Stimulated activated CD4-positive, alpha-beta T cell treated with anti-CD3 and anti-CD28 coated beads, Interleukin-1b, Interleukin-23, amount 100 ng/mL, for 24 hours (primary cell): ENCODE measurements around the gene TMEM273.

ENCODE experiments used
- DNase-seq, 4 experiments: peaks; one replicate each; pipeline ENCODE4 v3.0.0-alpha.2; 2020; ENCODE audit warnings: low read depth in 4 of 4, low spot score in 1 of 4

Gene TMEM273, protein sequence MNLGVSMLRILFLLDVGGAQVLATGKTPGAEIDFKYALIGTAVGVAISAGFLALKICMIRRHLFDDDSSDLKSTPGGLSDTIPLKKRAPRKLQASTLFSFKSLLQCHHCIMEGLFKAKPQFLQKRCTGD

DNA sequence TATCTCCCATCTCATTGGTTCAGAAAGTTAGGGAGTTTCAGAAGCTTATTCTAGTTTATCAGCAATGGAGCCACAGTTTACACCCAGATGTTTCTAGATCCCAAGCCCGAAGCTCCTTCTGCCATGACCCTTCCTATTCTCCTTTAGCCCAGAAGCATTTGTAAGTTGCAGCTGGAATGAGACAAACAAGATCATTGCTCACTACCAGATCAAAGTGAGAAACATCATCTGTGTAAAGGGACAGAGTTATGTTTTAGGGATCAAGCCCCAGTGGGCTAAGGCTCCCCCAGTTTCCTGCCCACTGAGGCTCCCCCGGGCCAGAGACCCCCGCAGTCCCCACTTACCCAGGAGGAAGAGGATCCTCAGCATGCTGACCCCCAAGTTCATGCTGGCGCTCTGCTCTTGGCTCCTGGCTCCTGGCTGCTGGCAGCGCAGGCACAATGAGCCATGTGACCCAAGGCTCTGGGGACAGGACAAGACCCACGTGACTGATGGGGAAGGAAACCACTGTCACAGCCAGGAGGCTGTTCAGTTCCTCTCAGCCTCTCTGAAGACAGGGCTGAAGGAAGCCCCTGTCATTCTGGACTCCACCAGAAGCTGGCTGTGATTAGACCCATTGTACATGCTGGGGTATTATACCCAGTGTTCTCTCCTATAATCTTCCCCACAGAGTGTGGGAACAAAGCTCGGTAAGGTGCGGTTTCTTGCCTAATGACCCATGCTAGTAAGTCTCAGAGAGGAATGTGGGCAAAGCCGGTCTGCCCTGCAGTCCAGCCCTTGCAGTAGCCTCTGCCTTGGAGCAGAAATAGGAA, at the start of gene TMEM273:
Gene TMEM273, minus strand, starts transcription at position 442 of the 812 bp plus-strand sequence. Its CDS starts 55 bp downstream, at position 387.
- no peak for DNase-seq

DNA sequence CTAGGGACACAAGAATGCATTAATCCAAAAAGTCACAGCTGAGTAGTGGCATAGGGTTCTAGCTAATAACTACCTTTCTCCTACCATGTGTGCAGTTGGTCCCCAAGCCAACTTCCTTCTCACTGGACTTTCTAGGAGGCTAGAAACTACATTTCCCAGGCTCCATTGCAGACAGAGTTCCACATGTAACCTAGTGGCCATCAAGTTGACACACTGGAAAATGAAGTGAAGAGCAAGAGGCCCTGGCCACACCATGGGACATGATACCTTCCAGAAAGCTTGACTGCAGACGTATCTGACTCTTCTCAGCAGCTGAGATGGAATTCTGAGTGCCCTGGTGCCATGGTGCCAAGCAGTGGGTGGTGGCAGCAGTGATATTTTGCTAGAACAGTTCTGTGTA, 49.8 kb upstream of the TMEM273 start:
- no peak for DNase-seq

DNA sequence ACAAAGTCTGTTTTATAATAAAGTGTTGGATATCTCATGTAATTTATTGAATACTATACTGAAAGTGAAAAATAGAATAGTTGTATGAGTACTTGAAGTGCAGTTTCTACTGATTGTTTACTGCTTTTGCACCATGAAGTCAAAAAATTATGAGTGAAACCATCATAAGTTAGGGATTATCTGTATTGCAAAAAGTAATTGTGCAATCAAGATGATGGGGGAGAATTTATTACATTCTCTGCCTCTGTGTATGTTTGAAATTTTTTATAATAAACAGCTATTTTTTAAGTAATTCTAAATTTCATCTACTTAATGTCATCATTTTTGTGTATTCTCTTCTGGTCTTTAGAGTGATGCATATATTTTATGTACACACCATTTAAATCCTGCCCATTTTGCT, 47.2 kb upstream of the TMEM273 start:
- no peak for DNase-seq

DNA sequence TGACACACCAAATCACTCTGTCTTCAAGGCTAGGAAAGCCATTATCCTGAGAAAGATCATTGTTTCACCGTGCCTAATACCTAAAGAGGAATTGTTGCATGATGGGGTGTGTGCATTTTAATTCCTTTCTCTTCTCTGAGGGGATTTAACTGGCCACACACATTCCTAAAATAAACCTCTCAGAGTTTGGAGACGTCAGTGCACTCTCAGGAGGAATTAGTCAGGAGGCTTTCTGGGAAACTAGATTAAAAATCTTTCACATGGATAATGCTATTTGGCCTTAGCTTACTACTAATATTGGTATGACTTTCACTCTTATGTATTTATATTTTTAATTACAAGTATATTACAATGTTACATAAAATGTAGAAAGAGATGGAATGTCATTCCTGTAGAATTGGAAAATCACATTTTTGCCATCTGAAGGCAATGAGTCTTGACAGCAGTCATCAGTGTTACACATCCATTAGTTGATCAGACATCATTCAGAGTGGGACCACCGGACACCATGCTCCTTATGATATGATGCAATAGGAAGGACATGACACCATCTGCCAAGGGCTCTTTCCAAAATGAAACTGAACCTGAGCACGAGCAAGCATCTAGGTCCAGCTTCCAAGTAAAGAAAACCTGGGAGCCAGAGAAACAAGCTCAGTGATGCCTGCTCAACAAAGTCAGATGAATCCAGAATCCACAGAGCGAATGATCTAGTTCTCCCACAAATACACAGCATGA, 43.1 kb upstream of the TMEM273 start:
- no peak for DNase-seq

DNA sequence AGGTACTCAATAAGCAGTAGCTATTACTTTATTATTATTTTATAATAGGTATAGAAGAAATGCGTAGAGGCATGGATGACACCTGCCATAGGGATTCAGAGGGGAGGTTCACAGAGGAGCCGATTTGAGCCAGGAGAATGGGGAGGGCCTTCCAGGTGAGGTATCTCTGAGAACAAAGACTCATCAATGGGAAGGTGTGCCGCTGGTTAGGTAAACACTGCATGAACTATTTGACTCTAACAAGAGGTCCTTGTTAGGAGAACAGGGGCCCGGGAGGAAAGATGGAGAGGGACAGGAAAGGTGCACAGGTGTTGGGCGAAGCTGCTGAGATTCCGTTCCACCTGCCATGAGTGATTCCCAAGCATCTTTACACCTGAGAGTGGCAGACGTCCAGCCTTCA, 41.8 kb upstream of the TMEM273 start:
- no peak for DNase-seq

DNA sequence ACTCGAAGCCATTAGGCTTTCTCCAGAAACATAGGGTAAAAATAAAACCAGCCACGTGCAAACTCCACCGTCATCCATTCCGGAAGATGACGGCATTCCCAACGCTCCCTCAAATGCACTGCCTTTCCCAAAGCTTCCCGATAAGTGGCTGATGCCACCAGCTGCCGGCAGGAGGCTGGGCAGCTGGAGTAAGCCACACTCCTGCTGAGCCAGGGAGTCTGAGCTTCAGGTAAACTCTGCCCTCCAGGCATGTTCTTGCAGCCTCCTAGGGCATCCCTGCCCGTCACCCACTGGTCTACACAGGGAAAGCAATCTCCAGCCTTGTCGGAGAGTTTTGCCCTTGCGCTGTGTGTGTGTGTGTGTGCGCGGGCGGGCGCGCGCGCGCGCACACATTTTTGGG, 40.5 kb upstream of the TMEM273 start:
- no peak for DNase-seq

DNA sequence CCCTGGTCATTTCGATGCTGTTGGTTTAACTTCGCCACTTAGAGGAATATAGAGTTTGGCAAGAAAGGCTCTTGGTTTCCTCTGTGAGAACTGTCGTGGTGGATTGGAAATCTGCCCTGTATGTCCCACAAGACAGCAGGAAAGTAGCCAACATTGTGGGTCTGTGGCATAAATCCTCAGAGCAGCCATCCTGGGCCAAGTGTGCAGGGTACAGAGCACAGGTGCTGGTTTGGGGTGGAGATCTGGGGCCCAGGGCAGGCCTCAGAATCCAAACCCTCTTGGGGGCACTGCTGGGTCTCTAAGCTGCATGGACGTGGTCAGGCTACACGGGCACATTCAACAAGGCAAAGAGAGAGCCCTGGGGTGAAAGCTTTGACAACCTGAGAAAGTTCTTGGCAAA, 39.2 kb upstream of the TMEM273 start:
- no peak for DNase-seq

DNA sequence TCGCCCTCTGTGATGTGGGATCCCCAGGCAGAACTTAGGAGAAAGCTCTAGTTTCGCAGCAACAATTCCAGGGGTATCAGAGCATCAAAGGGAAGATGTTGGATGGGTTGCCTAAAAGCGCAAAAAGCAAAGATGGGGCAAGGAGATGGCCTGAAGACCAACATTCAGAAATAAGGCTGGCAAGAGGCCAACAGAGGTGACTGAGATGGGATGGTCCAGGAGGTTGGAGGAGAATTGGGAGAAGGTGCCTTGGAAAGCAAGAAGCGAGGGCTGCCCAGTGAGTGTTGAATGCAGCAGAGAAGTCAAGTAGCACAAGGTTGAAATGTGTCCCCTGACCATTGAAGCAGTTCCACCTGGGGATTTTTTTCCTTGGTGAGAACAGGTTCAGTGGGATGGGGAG, 38.4 kb upstream of the TMEM273 start:
- DNase-seq = no peak

DNA sequence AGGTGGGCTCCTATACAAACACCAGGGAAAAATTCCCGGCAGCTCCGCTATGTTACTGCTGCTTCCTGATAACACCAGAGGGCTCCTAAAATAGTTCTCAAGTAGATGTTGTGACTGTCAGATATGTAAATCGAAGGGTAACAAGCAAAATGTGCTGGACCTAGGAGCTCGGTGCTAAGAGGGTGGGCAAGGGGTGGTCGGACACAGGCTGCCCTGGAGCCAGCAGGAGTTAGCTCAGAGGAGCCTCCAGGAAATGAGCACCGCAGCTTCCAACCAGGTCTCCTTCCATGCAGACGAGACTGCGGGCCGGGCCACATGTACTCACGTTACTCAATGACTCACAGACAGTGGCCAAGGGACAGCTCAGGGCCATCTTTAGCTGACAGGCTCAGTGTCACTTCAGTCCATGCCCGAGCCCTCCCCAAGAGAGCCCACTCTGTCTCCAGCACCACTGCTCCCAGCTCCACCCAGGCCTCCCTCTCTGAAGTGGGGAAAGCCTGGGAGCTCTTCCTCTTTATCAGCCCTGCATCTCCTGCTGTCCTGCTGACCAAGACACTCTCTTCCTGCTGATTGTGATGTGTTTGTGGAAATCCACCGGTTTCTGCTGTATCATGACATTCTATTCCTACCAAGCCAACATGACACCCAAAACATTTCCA, 37.2 kb upstream of the TMEM273 start:
- DNase-seq = no peak

DNA sequence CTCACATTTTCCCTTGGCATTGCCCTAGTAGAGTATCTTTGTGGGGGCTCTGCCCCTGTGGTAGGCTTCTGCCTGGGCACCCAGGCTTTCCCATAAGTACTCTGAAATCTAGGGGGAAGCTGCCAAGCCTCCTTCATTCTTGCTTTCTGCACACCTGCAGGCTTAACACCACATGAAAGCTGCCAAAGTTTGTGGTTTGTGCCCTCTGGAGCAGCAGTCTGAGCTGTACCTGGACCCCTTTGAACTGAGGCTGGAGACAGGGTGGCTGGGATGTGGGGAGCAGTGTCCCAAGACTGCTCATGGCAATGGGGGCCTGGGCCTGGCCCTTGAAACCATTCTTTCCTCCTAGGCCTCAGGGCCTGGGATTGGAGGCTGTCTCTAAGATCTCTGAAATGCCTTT, 35.0 kb upstream of the TMEM273 start:
- no peak for DNase-seq

DNA sequence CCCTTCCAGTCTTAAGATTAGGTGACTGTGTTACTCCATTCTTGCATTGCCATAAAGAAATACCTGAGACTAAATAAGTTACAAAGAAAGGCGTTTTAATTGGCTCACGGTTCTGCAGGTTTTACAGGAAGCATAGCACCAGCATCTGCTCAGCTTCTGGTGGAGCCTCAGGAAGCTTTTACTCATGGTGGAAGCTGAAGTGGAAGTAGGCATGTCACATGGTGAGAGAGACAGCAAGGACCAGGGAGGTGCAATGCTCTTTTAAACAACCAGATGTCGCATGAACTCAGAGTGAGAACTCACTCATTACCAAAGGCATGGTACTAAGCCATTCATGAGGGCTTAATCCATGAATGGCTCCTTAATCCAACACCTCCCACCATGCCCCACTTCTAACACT, 34.0 kb upstream of the TMEM273 start:
- DNase-seq = no peak

DNA sequence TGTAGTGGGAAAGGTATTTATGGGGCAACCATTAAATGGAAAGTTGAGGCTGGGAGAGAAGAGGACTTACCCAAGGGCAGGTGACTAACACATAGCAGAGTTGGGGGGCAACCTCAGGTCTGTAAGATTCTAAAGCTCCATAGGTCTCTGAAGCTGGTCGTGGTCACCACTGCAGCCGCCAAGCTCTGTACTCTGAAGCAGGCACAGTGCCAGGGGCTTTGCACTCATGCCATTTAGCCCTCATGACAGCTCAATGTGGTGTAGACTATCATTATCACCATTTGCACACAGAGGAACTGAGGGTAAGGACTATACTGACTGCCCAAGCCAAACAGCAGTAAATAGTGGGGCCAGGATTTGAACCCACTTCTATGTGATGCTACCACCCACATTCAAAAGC, 32.5 kb upstream of the TMEM273 start:
- DNase-seq = no peak

DNA sequence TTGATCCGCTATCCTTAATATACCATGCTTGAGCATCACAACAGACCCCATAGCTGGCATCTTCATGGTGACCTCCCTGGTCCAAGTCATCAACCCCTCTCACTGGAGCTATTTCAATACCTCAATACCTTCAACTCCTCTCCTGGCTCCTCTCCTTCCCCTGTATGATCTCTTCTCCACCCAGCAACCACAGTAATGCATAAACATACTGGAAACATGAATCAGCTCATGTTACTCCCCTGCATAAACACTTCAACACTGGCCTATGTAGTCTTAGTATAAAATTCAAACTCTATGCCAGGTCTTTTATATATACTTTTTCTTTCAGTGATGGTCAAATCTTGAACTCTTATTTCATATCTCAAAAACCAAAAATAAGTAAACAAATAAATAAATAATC, 31.8 kb upstream of the TMEM273 start:
- DNase-seq = no peak

DNA sequence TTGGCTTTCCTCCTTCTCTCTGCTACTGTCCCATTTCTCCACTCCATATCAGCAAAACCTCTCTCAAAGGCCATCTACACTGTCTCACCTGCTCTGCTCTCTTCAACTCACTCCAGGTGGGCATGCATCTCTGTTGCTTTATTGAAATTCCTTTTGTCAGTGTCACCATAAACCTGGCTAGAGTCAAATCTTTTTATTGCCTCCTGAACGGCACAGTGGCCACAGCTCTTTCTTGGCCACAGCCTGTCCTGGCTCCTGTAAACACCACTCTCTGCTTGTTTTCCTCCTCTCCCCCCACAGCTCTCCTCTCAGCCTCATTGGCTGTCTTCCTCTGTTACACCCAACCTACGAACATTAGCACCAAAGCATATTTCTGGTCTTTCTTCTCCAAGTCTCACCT, 31.1 kb upstream of the TMEM273 start:
- DNase-seq = no peak

DNA sequence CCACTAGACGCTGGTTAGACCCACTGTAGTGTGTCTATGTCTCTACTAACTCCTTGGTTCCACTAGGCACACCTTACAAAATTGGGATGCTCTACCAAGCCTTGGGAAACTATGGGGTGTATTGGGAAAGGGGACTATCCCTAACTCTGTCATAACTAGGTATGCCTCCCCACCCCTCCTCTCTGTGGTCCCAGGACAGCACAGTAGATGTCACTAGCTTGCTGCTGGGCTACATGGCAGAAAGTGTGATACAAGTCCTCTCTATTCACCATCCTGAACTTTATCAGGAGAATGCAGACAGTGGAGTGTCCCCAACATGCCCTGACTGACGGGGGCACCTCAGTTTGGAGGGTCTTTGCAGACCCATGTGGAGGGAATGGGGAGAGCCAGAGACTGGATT, 30.3 kb upstream of the TMEM273 start:
- DNase-seq = no peak

DNA sequence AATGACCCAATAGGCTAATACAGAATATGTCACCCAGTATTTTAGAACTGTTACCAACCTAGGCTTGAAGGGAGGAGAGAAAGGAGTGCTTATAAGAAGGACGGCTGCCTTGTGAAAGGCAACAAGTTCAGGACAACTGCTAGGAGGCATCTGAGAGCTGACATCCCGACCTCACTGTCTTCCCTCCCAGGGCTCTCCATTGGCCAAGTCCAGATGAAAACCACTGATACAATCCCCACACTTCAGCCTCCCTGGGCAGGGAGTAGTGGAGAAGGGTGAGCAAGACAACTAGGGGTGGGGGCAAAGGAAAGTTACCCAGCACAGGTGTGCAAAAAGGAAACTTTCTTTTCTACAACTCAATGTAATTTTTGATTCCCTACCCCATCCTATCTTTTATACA, 29.5 kb upstream of the TMEM273 start:
- no peak for DNase-seq

DNA sequence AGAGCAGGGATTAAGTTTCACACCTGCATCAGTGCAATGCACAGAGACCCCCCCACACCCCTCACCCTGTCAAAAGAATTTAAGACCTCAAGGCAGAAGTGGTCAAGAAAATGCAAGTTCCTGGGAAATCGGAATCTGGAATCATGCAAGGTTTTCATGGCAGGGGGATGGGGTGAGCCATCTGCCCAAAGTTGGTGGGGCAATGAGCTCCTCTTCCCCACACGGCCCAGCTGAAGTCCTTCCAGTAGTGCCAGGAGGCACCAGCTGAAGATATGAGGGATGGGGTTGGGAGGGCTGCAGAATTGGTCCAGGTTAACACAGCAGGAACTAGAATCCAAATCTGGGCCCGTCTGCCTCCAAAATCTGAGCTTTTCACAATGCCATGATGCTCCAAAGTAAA, 25.0 kb upstream of the TMEM273 start:
- DNase-seq = no peak

DNA sequence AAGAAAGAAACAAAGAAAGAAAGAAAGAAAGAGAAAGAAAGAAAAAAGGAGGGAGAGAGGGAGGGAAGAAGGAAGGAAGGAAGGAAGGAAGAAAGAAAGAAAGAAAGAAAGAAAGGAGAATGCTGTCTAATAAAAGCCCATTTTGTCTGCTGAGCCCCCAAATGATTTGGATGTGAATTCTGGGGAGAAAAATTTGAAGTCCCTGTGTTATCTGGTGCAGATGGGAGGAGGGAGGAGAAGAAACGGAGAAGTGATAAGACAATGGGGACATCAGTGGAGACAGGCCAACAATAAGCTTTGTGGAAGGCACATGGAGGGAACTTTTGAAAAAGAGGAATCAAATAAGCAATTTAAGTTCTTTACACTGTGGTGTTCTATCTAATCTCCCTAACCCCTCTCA, 24.6 kb upstream of the TMEM273 start:
- no peak for DNase-seq

DNA sequence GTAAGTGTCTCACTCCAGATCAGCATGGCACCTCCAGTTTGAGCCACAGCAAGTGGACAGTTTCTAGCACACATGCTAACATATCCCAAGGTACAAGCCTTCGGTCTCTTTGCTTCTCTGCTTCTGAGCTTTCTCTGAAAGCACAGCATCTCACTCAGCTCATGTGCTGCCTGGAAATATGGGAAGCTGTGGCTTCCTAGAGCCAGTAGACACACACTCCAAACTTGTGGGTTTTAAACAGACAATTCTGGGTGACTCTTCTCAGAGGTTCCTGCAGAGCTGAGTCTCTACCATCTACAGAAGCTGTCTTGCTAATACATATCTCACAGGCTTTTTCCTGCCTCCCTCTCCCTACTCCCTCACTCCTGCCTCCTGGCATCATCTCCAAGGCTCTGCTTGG, 23.9 kb upstream of the TMEM273 start:
- no peak for DNase-seq

DNA sequence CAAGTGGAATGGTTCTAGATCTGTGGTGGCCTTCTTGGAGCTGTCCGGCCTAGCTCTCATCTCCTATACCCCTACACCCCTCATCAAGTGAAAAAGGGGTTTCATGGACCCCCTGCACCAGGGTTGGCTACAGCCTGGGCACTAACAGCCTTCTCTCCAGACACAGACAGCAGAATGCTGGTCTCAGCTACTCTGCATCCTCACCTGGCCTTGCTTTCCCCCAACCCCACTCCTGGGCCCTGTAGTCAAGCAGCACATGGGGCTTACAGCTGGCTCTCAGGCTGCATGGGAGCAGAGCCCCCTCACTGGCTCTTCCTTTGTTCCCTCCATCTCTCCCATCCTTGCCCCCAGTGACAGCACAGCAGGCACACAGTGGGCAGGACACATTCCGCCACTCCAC, 20.8 kb upstream of the TMEM273 start:
- DNase-seq = no peak

DNA sequence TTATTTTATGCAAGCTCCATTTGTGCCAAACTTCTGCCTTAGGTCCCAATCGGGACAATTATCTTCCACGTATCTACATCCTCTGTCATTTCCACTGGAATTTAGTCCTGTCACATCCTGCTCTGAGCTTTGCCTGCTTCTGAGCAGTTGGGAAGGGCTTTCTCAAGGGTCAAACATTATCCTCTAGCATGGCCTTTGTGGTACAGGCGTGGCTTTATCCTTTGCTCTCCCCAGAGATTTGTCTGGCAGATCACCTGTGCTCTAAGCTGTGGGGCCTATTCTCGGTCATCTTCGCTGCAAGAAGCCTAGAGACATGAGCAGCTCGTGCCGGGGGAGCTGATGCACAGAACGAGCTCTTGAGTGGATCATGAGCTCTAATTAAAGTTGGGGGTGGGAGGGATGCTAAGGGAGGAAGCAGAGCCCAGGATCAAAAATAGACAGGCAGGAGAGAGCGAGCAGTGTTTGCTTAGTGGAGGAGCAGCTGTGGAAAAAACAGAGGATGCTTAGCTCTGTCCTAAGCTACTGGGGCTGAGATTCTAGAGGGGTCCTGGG, 19.8 kb upstream of the TMEM273 start:
- no peak for DNase-seq

DNA sequence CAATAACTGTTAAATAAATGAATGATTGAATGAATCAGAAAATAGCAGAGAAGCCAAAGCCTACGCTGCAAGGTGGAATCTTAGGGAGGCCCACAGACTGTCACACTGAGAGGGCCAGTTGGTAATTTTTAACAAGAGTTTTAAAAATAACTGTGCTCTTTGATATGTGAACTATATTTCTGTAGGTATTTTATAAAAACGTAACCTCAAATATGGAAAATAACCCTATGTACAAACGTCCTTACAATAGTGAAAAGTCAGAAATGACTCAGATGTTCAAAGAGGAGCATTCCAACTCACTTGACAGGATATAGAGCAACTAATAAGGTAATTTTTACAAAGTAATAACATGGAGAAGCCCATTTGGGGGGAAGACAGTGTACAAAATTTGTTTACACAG, 18.9 kb upstream of the TMEM273 start:
- DNase-seq = no peak
